ENCODE results near the gene NLRP6.

DNA sequence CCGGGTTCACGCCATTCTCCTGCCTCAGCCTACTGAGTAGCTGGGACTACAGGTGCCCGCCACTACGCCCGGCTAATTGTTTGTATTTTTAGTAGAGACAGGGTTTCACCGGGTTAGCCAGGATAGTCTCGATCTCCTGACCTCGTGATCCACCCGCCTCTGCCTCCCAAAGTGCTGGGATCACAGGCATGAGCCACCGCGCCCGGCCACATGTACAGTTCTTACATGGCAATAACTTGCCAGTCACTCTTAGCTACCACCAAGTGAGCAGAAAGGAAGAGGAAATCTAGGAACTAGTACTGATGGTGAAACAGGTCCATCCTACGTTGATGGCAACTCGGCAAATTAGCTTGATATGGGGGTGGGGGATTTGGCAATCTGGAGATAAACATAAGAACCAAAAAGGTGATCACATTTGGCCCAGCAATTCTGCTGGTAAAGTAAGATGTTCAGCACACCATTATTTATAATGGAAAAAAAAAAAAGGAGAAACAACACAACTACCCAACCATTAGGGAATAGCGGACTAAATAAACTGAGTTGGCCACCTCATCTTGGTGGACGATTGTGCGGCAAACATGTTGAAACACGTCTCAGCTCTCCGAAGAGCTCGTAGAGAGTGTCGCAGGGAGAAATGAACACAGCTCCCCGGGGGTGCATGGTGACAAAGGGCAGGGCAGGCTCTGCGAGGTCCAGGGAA, 5.3 kb downstream of the NLRP6 start:
- TF ChIP-seq POLR2AphosphoS5 (IDR thresholded peaks at IDR 0.05) (no peak), EP300 (IDR thresholded peaks at IDR 0.05) (no peak), POLR2A (IDR thresholded peaks at IDR 0.05) (no peak)

Measured in suprapubic skin (tissue), 4 donors.